ENCODE results near the gene GDA.
"Not testable (repeated sequence)": the region's sequence is repeated elsewhere in the genome, so short reads cannot be mapped to it uniquely, and the experiment has no call there.

GDA gene

GRCh38 chr9:72289401-72289800 is 140.2 kb downstream of the GDA start:
- DNase-seq: no peak

DNA sequence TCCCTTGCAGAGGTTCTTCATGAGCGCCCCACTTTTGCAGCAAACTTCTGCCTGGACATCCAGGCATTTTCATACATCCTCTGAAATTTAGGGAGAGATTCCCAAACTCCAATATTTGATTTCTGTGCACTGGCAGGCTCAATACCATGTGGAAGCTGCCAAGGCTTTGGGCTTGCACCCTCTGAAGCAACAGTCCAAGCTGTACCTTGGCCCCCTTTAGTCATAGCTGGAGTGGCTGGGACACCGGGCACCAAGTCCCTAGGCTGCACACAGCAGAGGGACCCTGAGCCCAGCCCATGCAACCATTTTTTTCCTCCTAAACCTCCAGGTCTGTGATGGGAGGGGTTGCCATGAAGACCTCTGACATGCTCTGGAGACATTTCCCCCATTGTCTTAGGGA is 141.1 kb downstream of the GDA start:
- DNase-seq: no peak

- not testable (repeated sequence) for DNase-seq
These were observed 142.3 kb downstream of the GDA start for GRCh38 chr9:72291576-72291975.

GRCh38 chr9:72292256-72292682 is 143.0 kb downstream of the GDA start:
- no peak for DNase-seq

DNA sequence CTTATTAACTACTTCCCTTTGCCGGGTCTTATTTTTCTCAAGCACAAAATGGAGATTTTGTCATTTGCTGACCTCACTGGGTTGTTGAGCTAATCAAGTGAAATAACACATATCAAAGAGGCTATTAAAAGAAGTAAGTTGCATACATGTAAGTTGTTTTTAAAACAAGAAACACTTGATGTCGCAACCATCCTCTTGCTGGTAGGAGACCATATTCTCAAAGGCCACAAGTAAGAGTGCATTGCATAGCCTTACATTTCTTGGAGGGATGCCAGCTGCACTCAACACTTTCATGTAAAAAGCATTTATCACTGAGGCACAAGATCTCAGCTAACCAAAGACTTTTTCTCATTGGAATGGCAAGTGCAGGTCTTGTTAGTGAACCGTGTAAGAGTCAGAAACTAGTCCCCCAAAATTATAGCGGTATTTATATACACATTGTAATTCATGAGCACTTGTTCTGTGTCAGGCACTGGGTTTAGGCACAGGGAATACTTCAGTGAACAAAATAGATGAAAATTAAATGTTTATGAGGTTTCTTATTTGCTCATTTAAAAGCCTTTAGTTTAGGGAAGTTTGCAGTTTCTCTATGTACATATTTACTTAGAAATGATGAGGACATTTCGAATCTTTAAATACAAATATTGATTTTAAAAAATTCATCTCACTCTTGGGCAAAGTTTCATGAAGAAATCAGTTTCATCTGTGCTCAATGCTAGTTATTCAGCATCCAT is 143.8 kb downstream of the GDA start:
- peak; percentile 24 for DNase-seq

DNA sequence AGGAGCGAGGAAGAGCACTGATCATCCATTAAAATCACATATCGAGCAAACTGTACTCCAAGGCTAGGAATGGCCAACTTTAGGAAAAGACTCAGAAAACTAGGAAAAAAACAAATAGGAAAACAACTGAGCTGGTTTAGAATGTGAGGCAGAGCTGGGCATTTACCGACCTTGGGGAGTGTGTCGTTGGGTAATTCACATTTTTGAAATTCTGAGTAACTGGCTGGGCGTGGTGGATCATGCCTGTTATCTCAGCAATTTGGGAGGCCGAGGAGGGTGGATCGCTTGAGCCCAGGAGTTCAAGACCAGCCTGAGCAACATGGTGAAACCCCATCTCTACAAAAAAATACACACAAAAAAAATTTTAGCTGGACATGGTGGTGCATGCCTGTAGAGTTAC is 145.7 kb downstream of the GDA start:
- no peak for DNase-seq

- no peak for DNase-seq
These were observed 148.3 kb downstream of the GDA start for GRCh38 chr9:72297516-72297915.

- no peak for DNase-seq
These were observed 149.9 kb downstream of the GDA start for GRCh38 chr9:72299017-72299603.

GRCh38 chr9:72300873-72301272 is 151.6 kb downstream of the GDA start:
- DNase-seq: no peak
